Left ventricle myocardium inferior (tissue), 1 donor: ENCODE data around the gene TTF2. TPM values are rescaled to one million over a fixed set of nuclear protein-coding genes. Genes with fewer than 3 reads are reported as not detected.

Experiments
- DNase-seq: peaks from one replicate; pipeline ENCODE4 v3.0.0-alpha.2; 2020
- H3K27ac ChIP-seq: fragments of 200-600 bp; replicated peaks from 2 replicates; pipeline ENCODE4 v1.8.0; 2021
- H3K27me3 ChIP-seq: fragments of 200-600 bp; 2 replicates; pipeline ENCODE4 v1.8.0; 2021; ENCODE audit warnings: low read depth
- H3K36me3 ChIP-seq: fragments of 200-600 bp; 2 replicates; pipeline ENCODE4 v1.8.0; 2021
- H3K4me1 ChIP-seq: fragments of 200-600 bp; 2 replicates; pipeline ENCODE4 v1.8.0; 2021
- H3K4me3 ChIP-seq: fragments of 200-600 bp; 2 replicates; pipeline ENCODE4 v1.8.0; 2021; ENCODE audit warnings: mild to moderate bottlenecking, moderate library complexity
- H3K9me3 ChIP-seq: fragments of 200-600 bp; replicated peaks from 2 replicates; pipeline ENCODE4 v1.8.0; 2021
- CTCF ChIP-seq: fragments of 200-600 bp; IDR thresholded peaks from 2 replicates; pipeline ENCODE4 v1.8.0; 2021; ENCODE audit warnings: antibody characterized with exemption, mild to moderate bottlenecking, borderline replicate concordance
- intact Hi-C: fragments of 100-400 bp; cut with micrococcal nuclease; formaldehyde crosslinking; loops from one replicate; pipeline ENCODE4 v1.11.0; 2022
- total RNA-seq: library from RNA; stranded (reverse); fragmentation: NEBNext Ultra II Directional; extraction: Animal tissue kit (Norgen Biotek cat#: 25700); gene quantifications from one replicate; pipeline ENCODE4 v1.2.1, GENCODE V29; 2021
- donor health status: DM: no; HTN: yes; CAD: no; lungs with severe emphysema.

The TTF2 gene
- total RNA-seq, 1 donor from 2014 or later = 6.4 TPM

GRCh38 chr1:117051224-117052064 is 8.7 kb upstream of the TTF2 start:
- H3K4me1 ChIP-seq = peaks cover 4% of the 10 kb centered on the region
- H3K9me3 ChIP-seq = no peaks in the 10 kb centered on the region
- no peak for DNase-seq
- intact Hi-C loops = no loop called here
- H3K27ac ChIP-seq = peak overlapping the region; percentile 50
- H3K4me3 ChIP-seq = peak overlapping the region; percentile 43
- H3K36me3 ChIP-seq = no peaks in the 10 kb centered on the region
- TF ChIP-seq CTCF = no peak
- no peaks in the 10 kb centered on the region for H3K27me3 ChIP-seq

GRCh38 chr1:117054068-117054467 is 6.1 kb upstream of the TTF2 start:
- no peak for TF ChIP-seq CTCF

GRCh38 chr1:117058810-117059209 is 1.3 kb upstream of the TTF2 start:
- H3K9me3 ChIP-seq = no peaks in the 10 kb centered on the region
- H3K4me1 ChIP-seq = peaks cover 20% of the 10 kb centered on the region
- no peak for TF ChIP-seq CTCF
- no peak for DNase-seq
- intact Hi-C loops = loop anchor here (5.0 kb wide), 3 partner anchors 207 to 337 kb away; no protein-coding TSS in a partner anchor
- peak overlapping the region; percentile 81 for H3K4me3 ChIP-seq
- H3K27me3 ChIP-seq = no peaks in the 10 kb centered on the region
- H3K36me3 ChIP-seq = no peaks in the 10 kb centered on the region
- H3K27ac ChIP-seq = no peak overlapping the region

More at GRCh38 chr1:117054068-117054467, 6.1 kb upstream of the TTF2 start:
- intact Hi-C loops = no loop called here
- H3K4me1 ChIP-seq = peaks cover 7% of the 10 kb centered on the region
- no peak overlapping the region for H3K27ac ChIP-seq
- H3K36me3 ChIP-seq = no peaks in the 10 kb centered on the region
- H3K4me3 ChIP-seq = no peak overlapping the region
- no peak for DNase-seq
- no peaks in the 10 kb centered on the region for H3K27me3 ChIP-seq
- no peaks in the 10 kb centered on the region for H3K9me3 ChIP-seq

GRCh38 chr1:117059334-117059677 is 820 bp upstream of the TTF2 start:
- intact Hi-C loops = loop anchor here (5.0 kb wide), 3 partner anchors 207 to 337 kb away; no protein-coding TSS in a partner anchor
- Histone ChIP-seq H3K27ac (no peak overlapping the region), H3K27me3 (no peaks in the 10 kb centered on the region), H3K36me3 (no peaks in the 10 kb centered on the region), H3K9me3 (no peaks in the 10 kb centered on the region), H3K4me1 (peaks cover 20% of the 10 kb centered on the region), H3K4me3 (peak overlapping the region; percentile 81)
- DNase-seq = no peak
- TF ChIP-seq CTCF = no peak

GRCh38 chr1:117060441-117061317 is 553 bp downstream of the TTF2 start:
- DNase-seq = no peak
- no peak for TF ChIP-seq CTCF
- H3K36me3 ChIP-seq = no peaks in the 10 kb centered on the region
- peaks cover 20% of the 10 kb centered on the region for H3K4me1 ChIP-seq
- no peaks in the 10 kb centered on the region for H3K27me3 ChIP-seq
- no peaks in the 10 kb centered on the region for H3K9me3 ChIP-seq
- intact Hi-C loops = loop anchor here (10.0 kb wide), 2 partner anchors 224 to 694 kb away; no protein-coding TSS in a partner anchor
- H3K4me3 ChIP-seq = peak overlapping the region; percentile 81
- peak overlapping the region; percentile 40 for H3K27ac ChIP-seq
